PC-9 (cell line): ENCODE results near the gene SLC1A7.

ENCODE experiments used
- CTCF ChIP-seq: fragments of 200-600 bp; sonication (generic); conservative IDR thresholded peaks from 2 replicates; pipeline ENCODE4 v1.6.1; 2017; ENCODE audit warnings: mixed run types, antibody characterized with exemption, mild to moderate bottlenecking, moderate library complexity
- EZH2 ChIP-seq: fragments of 200-600 bp; sonication (generic); IDR thresholded peaks from 2 replicates; pipeline ENCODE4 v1.8.0; 2017; ENCODE audit warnings: antibody characterized with exemption, low read depth

DNA sequence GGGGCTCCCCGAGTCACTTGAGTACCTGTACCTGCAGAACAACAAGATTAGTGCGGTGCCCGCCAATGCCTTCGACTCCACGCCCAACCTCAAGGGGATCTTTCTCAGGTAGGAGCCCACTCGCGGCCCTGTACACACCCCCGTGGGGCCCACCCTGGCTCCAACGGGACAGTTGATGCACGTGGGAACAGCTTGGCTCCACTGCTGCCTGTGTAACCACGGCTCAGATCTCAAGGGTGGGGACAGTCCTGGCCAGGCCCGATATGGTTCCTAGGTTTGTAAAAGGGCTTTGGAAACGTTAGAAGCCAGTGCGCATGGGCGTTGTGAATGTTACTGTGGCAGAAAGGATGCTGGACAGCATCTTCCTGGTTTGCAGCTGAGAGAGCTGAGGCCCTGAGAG, 61.7 kb downstream of the SLC1A7 start:
- TF ChIP-seq CTCF (no peak), EZH2 (no peak)
